GM21529 (cell line): Measurements from ENCODE around the gene KRTAP2-4.
"Not testable (repeated sequence)": the region's sequence is repeated elsewhere in the genome, so short reads cannot be mapped to it uniquely, and the experiment has no call there.

Experiments
- ATAC-seq: cut with Tn5 transposase; IDR thresholded peaks from one replicate; pipeline ENCODE4 v1.9.1; 2021; ENCODE audit not compliant: unreplicated experiment

KRTAP2-4 gene

GRCh38 chr17:41040783-41041571 lies 24.7 kb downstream of the KRTAP2-4 start, which contains the start of gene KRTAP1-1:
Gene KRTAP1-1, minus strand, starts transcription at chr17:41041450. Its CDS starts 53 bp downstream, at chr17:41041397.
- ATAC-seq: not testable (repeated sequence)

GRCh38 chr17:41037853-41038350 lies 27.8 kb downstream of the KRTAP2-4 start:
- ATAC-seq: no peak

GRCh38 chr17:41034346-41034935 lies 31.2 kb downstream of the KRTAP2-4 start, which contains the start of gene KRTAP1-3:
Gene KRTAP1-3, minus strand, starts transcription at chr17:41034874. Its CDS starts 53 bp downstream, at chr17:41034821.
- not testable (repeated sequence) for ATAC-seq

GRCh38 chr17:41029633-41030245 lies 35.9 kb downstream of the KRTAP2-4 start, which contains the start of gene KRTAP1-4:
Gene KRTAP1-4, minus strand, starts transcription at chr17:41030195. Its CDS starts 117 bp downstream, at chr17:41030078.
- no peak for ATAC-seq

- no peak for ATAC-seq
These were observed 38.8 kb downstream of the KRTAP2-4 start, which contains the start of gene KRTAP1-5 for GRCh38 chr17:41026715-41027471. Gene KRTAP1-5, minus strand, starts transcription at chr17:41027208. Its CDS starts 53 bp downstream, at chr17:41027155.

DNA sequence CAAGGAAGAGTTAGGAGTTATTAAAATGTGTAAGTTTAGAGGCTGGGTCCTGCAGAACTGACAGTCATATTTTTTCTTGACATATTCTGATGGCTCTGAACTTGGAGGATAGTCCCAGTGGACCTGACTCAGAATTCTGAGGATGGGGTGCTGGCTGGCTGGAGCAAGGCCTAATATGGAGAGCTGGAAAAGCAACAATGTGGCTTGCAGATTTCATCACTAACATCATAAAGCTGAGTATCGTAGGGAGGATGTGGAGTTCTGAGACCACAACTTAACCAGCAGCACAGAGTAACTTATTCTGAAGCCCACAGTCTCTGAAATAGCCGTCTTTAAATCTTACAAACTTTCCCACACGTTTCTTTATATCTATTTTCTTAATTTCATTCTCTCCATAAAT lies 41.0 kb downstream of the KRTAP2-4 start:
- no peak for ATAC-seq

DNA sequence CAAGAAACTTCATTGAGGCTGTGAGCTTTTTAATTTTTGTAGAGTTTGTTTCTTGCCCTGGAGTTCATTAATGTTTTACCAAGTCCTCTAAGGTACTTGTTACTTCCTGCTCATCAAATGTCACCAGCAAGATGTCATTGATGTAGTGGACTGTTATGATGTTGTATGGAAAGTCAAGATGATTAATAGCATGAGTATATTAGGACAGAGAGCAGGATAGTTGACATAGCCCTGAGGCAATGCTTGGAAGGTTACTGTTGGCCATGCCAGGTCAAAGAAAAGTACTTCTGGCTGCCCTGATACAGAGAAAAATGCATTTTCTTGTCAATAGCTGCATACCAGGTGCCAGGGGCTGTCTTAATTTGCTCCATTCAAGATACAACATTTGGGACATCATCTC lies 45.3 kb downstream of the KRTAP2-4 start:
- no peak for ATAC-seq

DNA sequence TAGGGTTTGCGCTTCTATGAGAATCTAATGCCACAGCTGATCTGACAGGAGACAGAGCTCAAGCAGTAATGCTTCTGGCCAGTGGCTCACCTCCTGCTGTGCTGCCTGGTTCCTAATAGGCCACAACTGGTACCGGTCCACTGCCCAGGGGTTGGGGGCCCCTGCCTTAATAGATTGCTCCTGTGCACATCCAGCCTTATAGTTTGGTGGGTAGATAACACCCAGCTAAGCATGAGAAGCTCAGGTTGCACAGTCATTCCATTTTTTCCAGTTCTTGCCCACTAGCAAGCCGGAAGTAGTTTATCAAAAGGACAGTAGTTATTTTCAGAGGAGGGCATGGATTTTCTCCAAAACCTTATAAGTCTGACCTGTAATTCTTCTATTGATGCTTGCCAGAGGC lies 46.3 kb downstream of the KRTAP2-4 start:
- no peak for ATAC-seq

GRCh38 chr17:41018541-41018940 lies 47.1 kb downstream of the KRTAP2-4 start:
- ATAC-seq: no peak

DNA sequence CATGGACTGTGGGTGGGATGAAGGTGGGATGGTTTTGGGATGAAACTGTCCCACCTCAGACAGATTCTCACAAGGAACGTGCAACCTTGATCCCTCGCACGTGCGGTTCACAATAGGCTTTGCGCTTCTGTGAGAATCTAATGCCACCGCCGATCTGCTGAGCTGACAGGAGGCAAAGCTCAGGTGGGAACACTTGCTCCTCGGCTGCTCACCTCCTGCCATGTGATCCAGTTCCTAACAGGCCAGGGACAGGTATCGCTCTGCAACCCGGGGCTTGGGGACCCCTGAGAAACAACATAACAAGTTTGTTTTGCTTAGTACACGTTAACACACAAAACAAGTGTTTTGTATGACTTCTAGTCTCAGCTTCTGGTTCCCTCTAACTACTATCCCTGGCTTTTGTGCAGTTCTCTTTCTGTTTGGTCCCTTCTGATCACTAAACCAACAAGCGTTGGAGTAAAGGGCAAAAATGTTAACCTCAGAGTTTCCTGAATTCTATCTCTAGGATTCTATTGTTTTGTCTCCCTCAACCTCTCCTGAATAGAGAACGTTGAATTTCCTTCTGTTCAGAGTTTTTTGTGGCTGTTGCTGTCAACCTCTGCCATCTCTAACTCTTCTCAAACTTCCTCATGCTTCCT lies 49.0 kb downstream of the KRTAP2-4 start:
- no peak for ATAC-seq

DNA sequence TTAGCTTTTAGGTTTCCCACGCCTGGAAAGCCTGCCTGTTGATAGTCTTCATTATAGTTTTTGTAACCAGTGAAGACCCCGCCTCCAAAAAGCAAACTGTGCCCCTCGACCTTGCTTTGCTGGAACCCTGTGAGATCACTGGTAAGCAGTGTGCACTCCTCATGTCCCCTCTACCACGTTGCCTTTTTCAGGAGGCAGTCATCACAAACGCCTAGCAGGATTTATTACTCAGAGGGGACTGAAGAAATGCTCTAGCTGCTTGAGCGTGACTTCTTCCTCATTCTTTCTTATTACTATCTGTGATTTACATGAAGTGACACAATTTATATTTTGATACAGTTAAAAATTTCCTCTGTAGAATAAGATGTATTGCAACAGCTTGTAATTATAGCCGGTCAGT lies 50.2 kb downstream of the KRTAP2-4 start:
- no peak for ATAC-seq
